Measurements from ENCODE around the gene C17orf78. TPM values are rescaled to one million over a fixed set of nuclear protein-coding genes. Genes with fewer than 3 reads are reported as not detected.

C17orf78 gene
- total and polyA plus RNA-seq, 2 of the 13 experiments (the other 11 are each of a cell fraction or from before 2014, with no cell fraction given): not detected

DNA sequence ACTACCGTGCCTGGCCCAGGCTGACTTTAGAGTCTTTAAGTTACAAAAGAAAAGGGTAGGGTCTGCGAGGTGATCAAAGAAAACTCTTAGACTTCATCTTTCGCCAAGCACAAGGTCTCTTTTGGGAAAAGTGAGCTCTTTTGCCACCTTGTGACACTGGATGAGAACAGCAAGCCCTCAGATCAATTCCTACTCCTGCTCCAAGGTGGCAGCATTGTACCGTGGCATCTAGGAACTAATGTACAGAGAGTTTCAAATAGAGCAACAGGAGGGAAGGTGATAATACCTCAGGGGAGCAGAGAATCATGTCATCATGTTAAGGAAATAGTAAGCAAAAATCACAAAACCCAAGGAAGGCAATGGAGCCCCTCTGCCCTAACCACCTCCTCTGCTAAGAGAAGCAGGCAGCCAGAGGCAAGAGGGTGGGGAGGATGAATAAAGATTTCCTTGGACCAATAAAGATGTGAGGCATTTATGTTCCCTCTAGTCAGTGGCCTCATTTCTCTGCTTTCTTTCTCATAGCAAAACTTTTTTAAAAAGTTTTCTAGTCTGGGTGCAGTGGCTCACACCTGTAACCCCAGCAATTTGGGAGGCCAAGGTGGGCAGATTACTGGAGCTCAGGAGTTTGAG is 2.1 kb upstream of the C17orf78 start (continued):
- TF ChIP-seq ADNP (CRISPR knock-in tag; IDR thresholded peaks at IDR 0.05) (no peak), NFKB2 (CRISPR knock-in tag; IDR thresholded peaks at IDR 0.05; ENCODE audit: borderline replicate concordance) (no peak), NCOA5 (CRISPR knock-in tag; IDR thresholded peaks at IDR 0.05) (no peak), TOPORS (CRISPR knock-in tag; IDR thresholded peaks at IDR 0.05) (no peak), FOXP1 (IDR thresholded peaks at IDR 0.05) (no peak), FOXP1 (CRISPR knock-in tag; IDR thresholded peaks at IDR 0.05) (no peak), KMT2B (CRISPR knock-in tag; IDR thresholded peaks at IDR 0.05) (no peak), SNRNP70 (IDR thresholded peaks at IDR 0.05; ENCODE audit: low read depth, low read length) (no peak), ELF4 (CRISPR knock-in tag; IDR thresholded peaks at IDR 0.05; ENCODE audit: borderline replicate concordance) (no peak), HMG20A (CRISPR knock-in tag; IDR thresholded peaks at IDR 0.05; ENCODE audit: borderline replicate concordance) (no peak), CENPT (CRISPR knock-in tag; IDR thresholded peaks at IDR 0.05; ENCODE audit: low read depth) (no peak), MATR3 (CRISPR knock-in tag; IDR thresholded peaks at IDR 0.05) (no peak), ZNF678 (CRISPR knock-in tag; IDR thresholded peaks at IDR 0.05) (no peak), ZSCAN29 (CRISPR knock-in tag; conservative IDR thresholded peaks at IDR 0.05) (no peak), RBM22 (optimal IDR thresholded peaks at IDR 0.05; ENCODE audit: low read length) (no peak), KLF13 (CRISPR knock-in tag; IDR thresholded peaks at IDR 0.05) (no peak), PITX1 (CRISPR knock-in tag; IDR thresholded peaks at IDR 0.05) (no peak), SP5 (CRISPR knock-in tag; IDR thresholded peaks at IDR 0.05; ENCODE audit: borderline replicate concordance, low read depth) (no peak), MBD4 (IDR thresholded peaks at IDR 0.05; ENCODE audit: borderline replicate concordance, low read length) (no peak), IKZF1 (IDR thresholded peaks at IDR 0.05) (no peak), ZSCAN30 (CRISPR knock-in tag; IDR thresholded peaks at IDR 0.05) (no peak), STAG1 (CRISPR knock-in tag; IDR thresholded peaks at IDR 0.05) (peak; percentile 94), ZNF263 (CRISPR knock-in tag; IDR thresholded peaks at IDR 0.05) (no peak), RARA (CRISPR knock-in tag; IDR thresholded peaks at IDR 0.05) (no peak), JUNB (CRISPR knock-in tag; IDR thresholded peaks at IDR 0.05; ENCODE audit: borderline replicate concordance) (no peak), HOXA5 (CRISPR knock-in tag; IDR thresholded peaks at IDR 0.05) (0 out of 2 replicates have a peak, but pooled peaks have one; percentile 32)
- TF ChIP-seq, protein P1, sequence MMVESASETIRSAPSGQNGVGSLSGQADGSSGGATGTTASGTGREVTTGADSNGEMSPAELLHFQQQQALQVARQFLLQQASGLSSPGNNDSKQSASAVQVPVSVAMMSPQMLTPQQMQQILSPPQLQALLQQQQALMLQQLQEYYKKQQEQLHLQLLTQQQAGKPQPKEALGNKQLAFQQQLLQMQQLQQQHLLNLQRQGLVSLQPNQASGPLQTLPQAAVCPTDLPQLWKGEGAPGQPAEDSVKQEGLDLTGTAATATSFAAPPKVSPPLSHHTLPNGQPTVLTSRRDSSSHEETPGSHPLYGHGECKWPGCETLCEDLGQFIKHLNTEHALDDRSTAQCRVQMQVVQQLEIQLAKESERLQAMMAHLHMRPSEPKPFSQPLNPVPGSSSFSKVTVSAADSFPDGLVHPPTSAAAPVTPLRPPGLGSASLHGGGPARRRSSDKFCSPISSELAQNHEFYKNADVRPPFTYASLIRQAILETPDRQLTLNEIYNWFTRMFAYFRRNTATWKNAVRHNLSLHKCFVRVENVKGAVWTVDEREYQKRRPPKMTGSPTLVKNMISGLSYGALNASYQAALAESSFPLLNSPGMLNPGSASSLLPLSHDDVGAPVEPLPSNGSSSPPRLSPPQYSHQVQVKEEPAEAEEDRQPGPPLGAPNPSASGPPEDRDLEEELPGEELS (CRISPR knock-in tag; IDR thresholded peaks at IDR 0.05): 0 out of 2 replicates have a peak, but pooled peaks have one; percentile 19
- TF ChIP-seq, protein P2, sequence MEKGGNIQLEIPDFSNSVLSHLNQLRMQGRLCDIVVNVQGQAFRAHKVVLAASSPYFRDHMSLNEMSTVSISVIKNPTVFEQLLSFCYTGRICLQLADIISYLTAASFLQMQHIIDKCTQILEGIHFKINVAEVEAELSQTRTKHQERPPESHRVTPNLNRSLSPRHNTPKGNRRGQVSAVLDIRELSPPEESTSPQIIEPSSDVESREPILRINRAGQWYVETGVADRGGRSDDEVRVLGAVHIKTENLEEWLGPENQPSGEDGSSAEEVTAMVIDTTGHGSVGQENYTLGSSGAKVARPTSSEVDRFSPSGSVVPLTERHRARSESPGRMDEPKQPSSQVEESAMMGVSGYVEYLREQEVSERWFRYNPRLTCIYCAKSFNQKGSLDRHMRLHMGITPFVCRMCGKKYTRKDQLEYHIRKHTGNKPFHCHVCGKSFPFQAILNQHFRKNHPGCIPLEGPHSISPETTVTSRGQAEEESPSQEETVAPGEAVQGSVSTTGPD (CRISPR knock-in tag; IDR thresholded peaks at IDR 0.05): no peak
- TF ChIP-seq, protein P3, sequence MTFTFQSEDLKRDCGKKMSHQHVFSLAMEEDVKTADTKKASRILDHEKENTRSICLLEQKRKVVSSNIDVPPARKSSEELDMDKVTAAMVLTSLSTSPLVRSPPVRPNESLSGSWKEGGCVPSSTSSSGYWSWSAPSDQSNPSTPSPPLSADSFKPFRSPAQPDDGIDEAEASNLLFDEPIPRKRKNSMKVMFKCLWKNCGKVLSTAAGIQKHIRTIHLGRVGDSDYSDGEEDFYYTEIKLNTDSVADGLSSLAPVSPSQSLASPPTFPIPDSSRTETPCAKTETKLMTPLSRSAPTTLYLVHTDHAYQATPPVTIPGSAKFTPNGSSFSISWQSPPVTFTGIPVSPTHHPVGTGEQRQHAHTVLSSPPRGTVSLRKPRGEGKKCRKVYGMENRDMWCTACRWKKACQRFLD (CRISPR knock-in tag; IDR thresholded peaks at IDR 0.05; ENCODE audit: borderline replicate concordance): no peak
